Smooth muscle cell (in vitro differentiated cells): ENCODE results near the gene LEFTY1. TPM values are rescaled to one million over a fixed set of nuclear protein-coding genes. Genes with fewer than 3 reads are reported as not detected.

Experiments used
- DNase-seq: peaks from one replicate; lab custom pipeline; 2025; ENCODE audit not compliant: unreplicated experiment; lab: John Stamatoyannopoulos, UW
- H2AFZ ChIP-seq: fragments of 200-600 bp; sonication (generic); 2 replicates; pipeline ENCODE4 v1.6.0; 2016; ENCODE audit warnings: antibody characterized with exemption, low read depth, mild to moderate bottlenecking
- H3F3A ChIP-seq: fragments of 200-600 bp; sonication (generic); 2 replicates; pipeline ENCODE4 v1.6.0; 2017; ENCODE audit warnings: antibody characterized with exemption, low read depth
- H3K27ac ChIP-seq: fragments of 200-600 bp; sonication (generic); 2 replicates; pipeline ENCODE4 v1.5.1; 2016; ENCODE audit warnings: low read depth, mild to moderate bottlenecking
- H3K27me3 ChIP-seq: fragments of 200-600 bp; sonication (generic); 2 replicates; pipeline ENCODE4 v1.6.1; 2016; ENCODE audit warnings: low read depth, mild to moderate bottlenecking
- H3K36me3 ChIP-seq: fragments of 200-600 bp; sonication (generic); 2 replicates; pipeline ENCODE4 v1.5.1; 2016; ENCODE audit warnings: low read depth
- H3K4me1 ChIP-seq: fragments of 200-600 bp; sonication (generic); 2 replicates; pipeline ENCODE4 v1.5.1; 2016; ENCODE audit warnings: low read depth
- H3K4me2 ChIP-seq: fragments of 200-600 bp; sonication (generic); 2 replicates; pipeline ENCODE4 v1.6.0; 2016; ENCODE audit warnings: mild to moderate bottlenecking
- H3K4me3 ChIP-seq: fragments of 200-600 bp; sonication (generic); 2 replicates; pipeline ENCODE4 v1.5.1; 2016; ENCODE audit warnings: mild to moderate bottlenecking
- H3K79me2 ChIP-seq: fragments of 200-600 bp; sonication (generic); 2 replicates; pipeline ENCODE4 v1.6.0; 2016; ENCODE audit warnings: low read depth, mild to moderate bottlenecking
- H3K9ac ChIP-seq: fragments of 200-600 bp; sonication (generic); 2 replicates; pipeline ENCODE4 v1.6.0; 2016; ENCODE audit warnings: low read depth
- H3K9me3 ChIP-seq: fragments of 200-600 bp; sonication (generic); replicated peaks from 2 replicates; pipeline ENCODE4 v1.5.1; 2016; ENCODE audit warnings: low read depth
- H4K20me1 ChIP-seq: fragments of 200-600 bp; sonication (generic); 2 replicates; pipeline ENCODE4 v1.6.0; 2016; ENCODE audit warnings: low read depth
- WGBS: methylation state at CpG from one replicate; pipeline ENCODE4 v1.1.7; 2016; ENCODE audit warnings: low lambda C conversion rate; 5-methylcytosine and 5-hydroxymethylcytosine counted together
- polyA plus RNA-seq: library from polyadenylated mRNA; unstranded; fragments of >200 nt; fragmentation: Nextera tagmentation; extraction: Ambion mirVana; gene quantifications from 2 replicates; pipeline ENCODE4 v1.2.1, GENCODE V29; 2016
- total RNA-seq: library from RNA; depleted of rRNA; stranded (reverse); fragments of >200 nt; gene quantifications from 2 replicates; pipeline ENCODE4 v1.2.3, GENCODE V29; 2014
- TF ChIP-seq, protein P1 (sequence below): fragments of 200-600 bp; sonication (generic); IDR thresholded peaks from 2 replicates; pipeline ENCODE4 v1.5.1; 2017; ENCODE audit warnings: borderline replicate concordance, mild to moderate bottlenecking, antibody characterized with exemption; ENCODE audit not compliant: insufficient read depth, poor library complexity, severe bottlenecking

LEFTY1 gene
- total and polyA plus RNA-seq, 2 experiments from 2014 or later: not detected

DNA sequence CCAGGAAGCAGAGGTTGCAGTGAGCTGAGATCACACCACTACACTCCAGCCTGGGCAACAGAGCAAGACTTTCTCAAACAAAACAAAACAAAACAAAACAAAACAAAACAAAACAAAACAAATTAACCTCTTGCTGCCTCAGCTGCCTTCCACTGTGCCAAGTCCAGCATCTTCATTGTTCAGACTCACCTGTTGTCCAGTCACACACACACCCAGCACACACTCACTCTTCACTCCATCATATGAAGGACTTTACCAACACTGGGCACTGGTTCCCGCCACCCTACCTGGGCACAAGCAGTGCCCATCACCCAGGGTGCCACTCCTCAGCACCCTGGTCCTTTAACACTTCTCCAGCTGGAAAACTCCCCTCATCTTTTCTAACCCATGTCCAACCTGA, 20.5 kb upstream of the LEFTY1 start:
- WGBS: 95% methylated on average over 1 of the region's 1 CpG

DNA sequence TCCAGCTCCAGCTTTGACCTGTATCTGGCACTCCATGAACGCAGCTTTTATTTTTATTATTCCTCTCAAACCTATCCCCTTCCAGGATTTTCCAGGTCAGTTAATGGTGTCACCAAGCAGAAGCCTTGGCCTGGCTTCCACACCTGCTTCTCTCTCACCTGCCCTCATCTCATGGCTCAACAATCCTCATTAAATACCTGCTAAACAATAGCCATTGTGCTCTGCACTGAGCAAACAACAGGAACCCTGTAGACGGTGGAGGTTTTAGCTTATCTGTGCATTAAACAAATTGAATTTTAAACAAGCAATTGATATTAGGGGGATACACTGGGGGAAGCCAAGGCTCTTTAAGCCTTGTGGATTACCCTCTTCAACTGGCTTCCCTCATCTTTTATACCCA, 19.8 kb upstream of the LEFTY1 start:
- H3K79me2 ChIP-seq: no peaks in the 10 kb centered on the region
- 79% methylated on average over 2 of the region's 2 CpGs for WGBS
- no peaks in the 10 kb centered on the region for H3K36me3 ChIP-seq
- no peaks in the 10 kb centered on the region for H3F3A ChIP-seq
- H3K27me3 ChIP-seq: peaks cover 3% of the 10 kb centered on the region
- no peak overlapping the region for H3K9ac ChIP-seq
- H2AFZ ChIP-seq: no peak overlapping the region
- no peak overlapping the region for H3K4me2 ChIP-seq
- no peaks in the 10 kb centered on the region for H3K4me1 ChIP-seq
- H3K4me3 ChIP-seq: no peak overlapping the region
- no peak overlapping the region for H3K27ac ChIP-seq
- H4K20me1 ChIP-seq: no peaks in the 10 kb centered on the region
- TF ChIP-seq, protein P1, sequence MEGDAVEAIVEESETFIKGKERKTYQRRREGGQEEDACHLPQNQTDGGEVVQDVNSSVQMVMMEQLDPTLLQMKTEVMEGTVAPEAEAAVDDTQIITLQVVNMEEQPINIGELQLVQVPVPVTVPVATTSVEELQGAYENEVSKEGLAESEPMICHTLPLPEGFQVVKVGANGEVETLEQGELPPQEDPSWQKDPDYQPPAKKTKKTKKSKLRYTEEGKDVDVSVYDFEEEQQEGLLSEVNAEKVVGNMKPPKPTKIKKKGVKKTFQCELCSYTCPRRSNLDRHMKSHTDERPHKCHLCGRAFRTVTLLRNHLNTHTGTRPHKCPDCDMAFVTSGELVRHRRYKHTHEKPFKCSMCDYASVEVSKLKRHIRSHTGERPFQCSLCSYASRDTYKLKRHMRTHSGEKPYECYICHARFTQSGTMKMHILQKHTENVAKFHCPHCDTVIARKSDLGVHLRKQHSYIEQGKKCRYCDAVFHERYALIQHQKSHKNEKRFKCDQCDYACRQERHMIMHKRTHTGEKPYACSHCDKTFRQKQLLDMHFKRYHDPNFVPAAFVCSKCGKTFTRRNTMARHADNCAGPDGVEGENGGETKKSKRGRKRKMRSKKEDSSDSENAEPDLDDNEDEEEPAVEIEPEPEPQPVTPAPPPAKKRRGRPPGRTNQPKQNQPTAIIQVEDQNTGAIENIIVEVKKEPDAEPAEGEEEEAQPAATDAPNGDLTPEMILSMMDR: no peak
- H3K9me3 ChIP-seq: no peaks in the 10 kb centered on the region
- no peak for DNase-seq

More for the DNA sequence above, 20.5 kb upstream of the LEFTY1 start:
- TF ChIP-seq, protein P1: no peak
- no peaks in the 10 kb centered on the region for H4K20me1 ChIP-seq
- H3K36me3 ChIP-seq: no peaks in the 10 kb centered on the region
- H3K27me3 ChIP-seq: peaks cover 3% of the 10 kb centered on the region
- H3K4me3 ChIP-seq: no peak overlapping the region
- no peaks in the 10 kb centered on the region for H3K79me2 ChIP-seq
- H3K4me2 ChIP-seq: no peak overlapping the region
- no peak overlapping the region for H3K27ac ChIP-seq
- H3K9ac ChIP-seq: no peak overlapping the region
- no peaks in the 10 kb centered on the region for H3K9me3 ChIP-seq
- H3K4me1 ChIP-seq: no peaks in the 10 kb centered on the region
- DNase-seq: no peak
- H3F3A ChIP-seq: no peaks in the 10 kb centered on the region
- H2AFZ ChIP-seq: no peak overlapping the region

DNA sequence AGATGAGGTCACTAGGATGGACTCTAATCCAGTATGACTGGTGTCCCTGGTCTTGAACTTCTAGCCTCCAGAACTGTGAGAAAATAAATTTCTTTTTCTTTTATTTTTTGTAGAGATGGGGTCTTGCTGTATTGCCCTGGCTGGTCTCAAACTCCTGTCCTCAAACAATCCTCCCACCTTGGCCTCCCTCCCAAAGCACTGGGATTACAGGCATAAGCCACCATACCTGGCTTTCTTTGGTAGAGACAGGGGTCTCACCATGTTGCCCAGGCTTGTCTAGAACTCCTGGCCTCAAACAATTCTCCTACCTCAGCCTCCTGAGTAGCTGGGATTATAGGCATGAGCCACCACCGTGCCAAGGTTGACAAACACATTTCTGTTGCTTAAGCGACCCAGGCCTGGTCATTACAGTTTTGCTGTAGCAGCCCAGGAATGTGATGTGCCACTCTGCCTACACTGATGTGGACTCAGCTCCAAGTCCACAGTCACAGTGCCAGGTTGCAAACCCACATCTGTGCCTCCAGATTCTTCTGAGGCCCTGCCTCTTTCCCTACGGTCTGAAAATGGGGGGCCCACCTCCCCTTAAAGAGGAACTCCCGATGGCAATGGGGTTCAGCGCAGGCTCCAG, 19.2 kb upstream of the LEFTY1 start:
- Histone ChIP-seq H3K27me3 (peaks cover 3% of the 10 kb centered on the region), H3K9ac (no peak overlapping the region), H4K20me1 (no peaks in the 10 kb centered on the region), H3K79me2 (no peaks in the 10 kb centered on the region), H3K9me3 (no peaks in the 10 kb centered on the region), H3F3A (no peaks in the 10 kb centered on the region), H3K4me1 (no peaks in the 10 kb centered on the region), H2AFZ (no peak overlapping the region), H3K27ac (no peak overlapping the region), H3K36me3 (no peaks in the 10 kb centered on the region), H3K4me2 (no peak overlapping the region), H3K4me3 (no peak overlapping the region)
- 93% methylated on average over 5 of the region's 5 CpGs for WGBS
- TF ChIP-seq, protein P1: no peak
- no peak for DNase-seq

DNA sequence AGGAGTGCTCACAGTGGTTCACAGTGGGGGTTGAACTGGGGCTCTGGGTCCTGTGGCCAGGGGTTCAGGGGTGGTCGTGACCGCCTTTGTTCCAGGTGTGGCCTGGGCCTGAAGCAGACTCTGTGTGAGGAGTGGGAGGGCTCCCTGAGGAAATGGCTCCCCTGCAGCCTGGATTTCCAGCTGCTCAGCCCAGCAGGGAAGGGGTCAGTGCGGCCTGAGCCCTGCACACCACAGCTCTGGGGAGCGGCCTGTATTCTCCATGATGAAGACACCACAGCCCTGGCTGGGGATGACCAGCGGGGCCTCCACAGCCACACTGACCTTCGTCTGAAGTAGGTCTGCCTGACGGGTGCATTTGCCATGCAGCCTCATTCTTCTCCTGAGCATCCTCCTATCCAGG, 18.4 kb upstream of the LEFTY1 start:
- Histone ChIP-seq H3K27me3 (peaks cover 3% of the 10 kb centered on the region), H3K36me3 (no peaks in the 10 kb centered on the region), H3K27ac (no peak overlapping the region), H3K4me3 (no peak overlapping the region), H3K79me2 (no peaks in the 10 kb centered on the region), H3F3A (no peaks in the 10 kb centered on the region), H3K4me1 (no peaks in the 10 kb centered on the region), H3K9me3 (no peaks in the 10 kb centered on the region), H3K9ac (no peak overlapping the region), H4K20me1 (no peaks in the 10 kb centered on the region), H2AFZ (no peak overlapping the region), H3K4me2 (no peak overlapping the region)
- DNase-seq: no peak
- 88% methylated on average over 7 of the region's 7 CpGs for WGBS
- TF ChIP-seq, protein P1: no peak
